Measurements from ENCODE around the gene BEX4.

Gene BEX4

DNA sequence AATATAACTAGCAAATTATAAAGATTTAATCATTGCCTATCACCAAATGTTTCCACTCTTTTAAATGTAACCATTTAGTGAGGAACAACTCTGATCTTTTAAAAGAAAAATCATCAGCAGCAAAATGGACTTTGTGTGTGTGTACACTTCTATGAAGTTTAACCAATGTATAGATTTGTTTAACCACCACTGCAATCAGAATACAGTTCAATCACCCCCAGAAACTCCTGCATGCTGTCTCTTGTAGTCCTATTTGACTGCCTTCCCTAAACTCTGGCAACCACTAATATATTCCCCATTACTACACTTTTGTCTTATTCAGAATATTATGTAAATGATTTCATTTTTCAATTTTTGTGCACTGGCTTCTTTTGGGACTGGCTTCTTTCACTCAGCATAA, 41.7 kb downstream of the BEX4 start:
- Histone ChIP-seq H3K9me3 (replicated peaks in 1 of 11) (no peaks in the 10 kb centered on the region), H3K4me1 (peaks cover 0 to 11% (median 6%) of the 10 kb centered on the region in 10 experiments; a peak in 4 of 20 replicates), H3K4me2 (no peak overlapping the region), H3K27me3 (peaks cover 0 to 20% (median 7%) of the 10 kb centered on the region in 11 experiments; a peak in 9 of 22 replicates), H4K20me1 (peaks cover 0 to 10% (median 0%) of the 10 kb centered on the region in 11 experiments; a peak in 3 of 22 replicates), H3K9ac (no peak overlapping the region), H3K4me3 (no peak overlapping the region), H3K27ac (no peak overlapping the region), H3K36me3 (peaks cover 0 to 9% (median 0%) of the 10 kb centered on the region in 11 experiments; a peak in 6 of 22 replicates)
- no peak for TF ChIP-seq Cebpa-rat (IDR thresholded peaks at IDR 0.05)

DNA sequence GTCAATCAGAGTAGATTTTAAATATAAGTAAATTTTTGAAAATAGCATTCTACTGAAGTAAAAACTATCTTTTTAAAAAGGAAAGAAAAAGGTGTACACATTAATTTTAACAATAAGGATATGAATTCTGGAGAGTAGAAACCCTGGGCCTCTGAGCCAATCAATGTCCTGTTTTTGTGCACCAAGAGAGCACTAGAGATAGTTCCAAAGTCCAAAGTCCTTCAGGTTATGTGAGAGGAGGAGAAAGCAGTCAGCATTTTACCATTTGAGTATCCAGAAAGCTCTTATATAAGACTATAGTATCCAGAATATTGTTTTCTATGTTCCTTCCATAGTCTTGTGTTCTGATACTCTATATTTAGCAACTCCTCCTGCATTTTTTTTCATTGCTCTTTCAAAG, 43.4 kb downstream of the BEX4 start:
- Histone ChIP-seq H3K27me3 (peaks cover 0 to 21% (median 4%) of the 10 kb centered on the region in 11 experiments; a peak in 7 of 22 replicates), H3K27ac (no peak overlapping the region), H4K20me1 (no peaks in the 10 kb centered on the region; a peak in 1 of 22 replicates), H3K4me2 (no peak overlapping the region), H3K4me1 (peaks cover 0 to 8% (median 3%) of the 10 kb centered on the region in 10 experiments; a peak in 3 of 20 replicates), H3K9ac (no peak overlapping the region), H3K36me3 (no peaks in the 10 kb centered on the region), H3K9me3 (replicated peaks in 1 of 11) (no peaks in the 10 kb centered on the region; a peak in 1 of 22 replicates), H3K4me3 (no peak overlapping the region)
- no peak for TF ChIP-seq Cebpa-rat (IDR thresholded peaks at IDR 0.05)
